Progenitor cell of endocrine pancreas (in vitro differentiated cells): Measurements from ENCODE around the gene ORM2. TPM values are rescaled to one million over a fixed set of nuclear protein-coding genes. Genes with fewer than 3 reads are reported as not detected.

ENCODE experiments used
- DNase-seq: peaks from one replicate; pipeline ENCODE4 v3.0.0; 2021; ENCODE audit warnings: low spot score; ENCODE audit not compliant: unreplicated experiment
- H3K27ac Mint-ChIP-seq: 2 replicates; pipeline ENCODE4 v1.8.0; 2021; ENCODE audit warnings: mild to moderate bottlenecking, moderate library complexity, mixed read lengths
- H3K27me3 Mint-ChIP-seq: 2 replicates; pipeline ENCODE4 v1.8.0; 2021; ENCODE audit warnings: mixed read lengths
- H3K36me3 Mint-ChIP-seq: 2 replicates; pipeline ENCODE4 v1.8.0; 2022; ENCODE audit warnings: mixed read lengths; ENCODE audit not compliant: insufficient read depth
- H3K4me1 Mint-ChIP-seq: 2 replicates; pipeline ENCODE4 v1.8.0; 2021; ENCODE audit warnings: low read depth, mixed read lengths
- H3K4me3 Mint-ChIP-seq: 2 replicates; pipeline ENCODE4 v1.8.0; 2021; ENCODE audit warnings: low read depth, mild to moderate bottlenecking, moderate library complexity, mixed read lengths
- H3K9me3 Mint-ChIP-seq: 2 replicates; pipeline ENCODE4 v1.8.0; 2021; ENCODE audit warnings: low read depth, mixed read lengths
- CTCF ChIP-seq: fragments of 200-600 bp; sonication (generic); IDR thresholded peaks from one replicate; pipeline ENCODE4 v1.5.0; 2021; ENCODE audit warnings: antibody characterized with exemption, mild to moderate bottlenecking; ENCODE audit not compliant: unreplicated experiment
- total RNA-seq: library from RNA; stranded (reverse); gene quantifications from 2 replicates; pipeline ENCODE4 v1.2.1, GENCODE V29; 2021

Gene ORM2
- total RNA-seq, 1 donor from 2014 or later = 5.4 TPM

- no peaks in the 10 kb centered on the region for H3K9me3 Mint-ChIP-seq
- no peak overlapping the region for H3K27ac Mint-ChIP-seq
- peaks cover 14% of the 10 kb centered on the region for H3K36me3 Mint-ChIP-seq
- DNase-seq = no peak
- H3K4me1 Mint-ChIP-seq = no peaks in the 10 kb centered on the region
- no peak overlapping the region for H3K4me3 Mint-ChIP-seq
- H3K27me3 Mint-ChIP-seq = no peaks in the 10 kb centered on the region
- TF ChIP-seq CTCF = no peak
These were observed 35.5 kb downstream of the ORM2 start for GRCh38 chr9:114365194-114365593.

GRCh38 chr9:114366334-114367128, 36.9 kb downstream of the ORM2 start:
- H3K27me3 Mint-ChIP-seq = no peaks in the 10 kb centered on the region
- TF ChIP-seq CTCF = no peak
- DNase-seq = no peak
- peaks cover 6% of the 10 kb centered on the region for H3K36me3 Mint-ChIP-seq
- H3K4me1 Mint-ChIP-seq = no peaks in the 10 kb centered on the region
- no peaks in the 10 kb centered on the region for H3K9me3 Mint-ChIP-seq
- H3K27ac Mint-ChIP-seq = no peak overlapping the region
- no peak overlapping the region for H3K4me3 Mint-ChIP-seq

GRCh38 chr9:114367366-114367765, 37.7 kb downstream of the ORM2 start:
- H3K9me3 Mint-ChIP-seq = no peaks in the 10 kb centered on the region
- no peaks in the 10 kb centered on the region for H3K4me1 Mint-ChIP-seq
- no peak for DNase-seq
- H3K36me3 Mint-ChIP-seq = peaks cover 6% of the 10 kb centered on the region
- H3K27me3 Mint-ChIP-seq = no peaks in the 10 kb centered on the region
- no peak for TF ChIP-seq CTCF
- H3K27ac Mint-ChIP-seq = no peak overlapping the region
- H3K4me3 Mint-ChIP-seq = no peak overlapping the region

- no peak for DNase-seq
- no peaks in the 10 kb centered on the region for H3K4me1 Mint-ChIP-seq
- TF ChIP-seq CTCF = no peak
- H3K27ac Mint-ChIP-seq = no peak overlapping the region
- peaks cover 6% of the 10 kb centered on the region for H3K36me3 Mint-ChIP-seq
- H3K27me3 Mint-ChIP-seq = no peaks in the 10 kb centered on the region
- no peaks in the 10 kb centered on the region for H3K9me3 Mint-ChIP-seq
- H3K4me3 Mint-ChIP-seq = no peak overlapping the region
These were observed 38.3 kb downstream of the ORM2 start for GRCh38 chr9:114367772-114368569.

- no peaks in the 10 kb centered on the region for H3K4me1 Mint-ChIP-seq
- no peak for TF ChIP-seq CTCF
- H3K27ac Mint-ChIP-seq = no peak overlapping the region
- no peak overlapping the region for H3K4me3 Mint-ChIP-seq
- no peak for DNase-seq
- peaks cover 4% of the 10 kb centered on the region for H3K36me3 Mint-ChIP-seq
- no peaks in the 10 kb centered on the region for H3K9me3 Mint-ChIP-seq
- no peaks in the 10 kb centered on the region for H3K27me3 Mint-ChIP-seq
These were observed 39.8 kb downstream of the ORM2 start for GRCh38 chr9:114369216-114370130.
